Measurements from ENCODE around the gene RPRD2.

Gene RPRD2

DNA sequence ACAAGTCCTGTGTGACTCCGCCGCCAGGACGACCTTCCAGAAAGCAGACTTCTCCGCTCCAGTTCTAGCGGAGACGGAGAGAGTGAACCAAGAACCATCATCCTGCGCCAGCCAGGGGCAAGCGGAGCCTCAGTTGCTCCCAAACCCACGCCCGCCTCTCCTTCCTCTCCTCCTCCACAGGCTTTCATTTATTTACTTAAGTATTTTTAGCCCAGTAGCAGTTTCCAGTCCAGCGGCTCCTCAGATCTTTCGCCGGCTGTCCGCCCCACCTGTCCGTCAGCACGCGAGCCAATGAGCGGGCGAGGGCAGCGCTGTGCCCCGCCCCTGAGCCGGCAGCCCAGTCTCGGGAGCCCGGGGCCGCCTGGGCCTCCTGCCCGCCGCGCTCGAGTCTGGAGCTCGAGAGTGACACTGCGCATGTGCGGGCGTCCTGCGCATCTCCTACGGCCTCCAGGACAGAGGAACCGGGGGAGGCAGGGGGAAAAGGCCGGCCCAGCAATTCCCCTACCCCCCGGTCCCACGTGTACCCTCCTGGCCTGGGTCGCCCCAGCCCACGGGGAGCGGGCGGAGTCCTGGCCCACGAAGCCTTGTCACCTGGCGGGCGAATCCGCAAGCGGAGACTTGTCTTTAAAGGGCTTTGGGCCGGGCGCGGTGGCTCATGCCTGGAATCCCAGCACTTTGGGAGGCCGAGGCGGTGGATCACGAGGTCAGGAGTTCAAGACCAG is 151.5 kb downstream of the RPRD2 start, which contains the start of gene FALEC:
FALEC (plus strand) TSS at position 425 of the 722 bp plus-strand sequence.
- DNase-seq, result peak; percentile 98

DNA sequence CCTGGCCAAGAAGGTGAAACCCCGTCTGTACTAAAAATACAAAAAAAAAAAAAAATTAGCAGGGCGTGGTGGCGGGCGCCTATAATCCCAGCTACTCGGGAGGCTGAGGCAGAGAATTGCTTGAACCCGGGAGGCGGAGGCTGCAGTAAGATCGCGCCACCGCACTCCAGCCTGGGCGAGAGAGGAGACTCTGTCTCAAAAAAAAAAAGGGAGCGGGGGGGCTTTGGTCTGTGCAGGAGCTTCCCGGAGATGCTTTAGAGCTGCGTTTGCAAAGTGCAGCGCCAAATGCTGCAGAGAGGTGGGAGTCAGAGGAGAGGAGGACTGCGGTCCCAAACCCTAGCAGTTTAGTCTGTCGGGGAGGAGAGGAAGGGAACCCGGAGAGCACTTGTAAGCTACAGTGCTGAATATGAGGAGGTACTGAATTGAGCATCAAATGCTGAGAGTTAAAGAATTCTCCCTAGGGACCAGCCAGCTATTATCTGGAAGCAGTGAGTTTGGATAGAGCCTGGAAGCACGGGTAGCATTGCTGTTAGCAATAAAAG is 152.2 kb downstream of the RPRD2 start:
- DNase-seq, result peak; percentile 44

DNA sequence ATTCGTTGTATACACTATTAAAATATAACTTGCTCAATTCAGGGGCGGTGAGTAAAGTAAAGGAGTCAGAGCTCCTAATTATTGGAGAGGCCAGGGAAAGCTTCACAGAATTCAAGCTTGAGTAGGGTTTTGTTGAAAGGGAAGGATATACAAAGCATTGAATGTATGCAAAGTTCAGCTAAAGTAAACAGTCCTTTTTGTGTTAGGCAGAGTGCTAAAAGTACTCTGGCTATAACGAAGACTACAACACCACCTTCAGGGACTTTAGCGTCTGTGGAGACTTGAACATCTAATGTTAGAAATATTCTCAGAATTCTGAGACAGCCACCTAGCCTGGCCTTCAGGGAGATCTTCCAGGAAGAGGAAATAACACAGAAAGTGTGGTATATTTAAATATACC is 152.7 kb downstream of the RPRD2 start:
- peak; percentile 53 for DNase-seq

DNA sequence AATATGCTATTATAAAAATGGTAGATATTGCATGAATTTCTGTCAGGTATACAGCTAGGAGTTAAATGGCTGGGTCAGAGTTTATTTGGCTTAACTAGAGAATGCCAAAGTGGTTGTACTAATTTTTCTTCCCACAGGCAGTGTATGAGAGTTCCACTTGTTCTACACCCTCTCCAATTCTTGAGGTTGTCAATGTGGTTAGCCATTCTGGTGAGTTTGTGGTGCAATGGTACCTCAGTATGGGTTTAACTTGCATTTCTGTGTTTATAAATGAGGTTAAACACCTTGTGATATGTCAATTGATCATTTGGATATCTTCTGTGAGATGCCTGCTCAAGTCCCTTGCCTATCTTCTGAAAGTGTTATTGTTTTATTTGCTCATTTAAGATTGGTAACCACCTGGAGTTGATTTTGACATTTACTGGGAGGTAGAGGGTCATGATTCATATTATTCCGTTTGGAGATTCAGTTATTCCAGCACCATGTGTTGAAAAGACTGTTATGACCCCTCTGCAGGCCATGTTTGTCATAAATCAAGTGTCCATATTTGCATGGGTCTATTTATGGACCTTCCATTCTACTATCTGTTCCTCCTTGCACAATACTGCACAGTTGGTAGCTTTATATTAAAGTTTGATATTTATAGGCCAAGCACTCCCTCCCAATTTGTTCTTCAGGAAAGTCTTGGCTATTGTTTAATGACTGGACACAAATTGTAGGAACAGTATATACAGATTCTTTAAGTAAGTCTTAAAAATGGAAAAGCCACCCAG is 157.4 kb downstream of the RPRD2 start:
- DNase-seq, result no peak

DNA sequence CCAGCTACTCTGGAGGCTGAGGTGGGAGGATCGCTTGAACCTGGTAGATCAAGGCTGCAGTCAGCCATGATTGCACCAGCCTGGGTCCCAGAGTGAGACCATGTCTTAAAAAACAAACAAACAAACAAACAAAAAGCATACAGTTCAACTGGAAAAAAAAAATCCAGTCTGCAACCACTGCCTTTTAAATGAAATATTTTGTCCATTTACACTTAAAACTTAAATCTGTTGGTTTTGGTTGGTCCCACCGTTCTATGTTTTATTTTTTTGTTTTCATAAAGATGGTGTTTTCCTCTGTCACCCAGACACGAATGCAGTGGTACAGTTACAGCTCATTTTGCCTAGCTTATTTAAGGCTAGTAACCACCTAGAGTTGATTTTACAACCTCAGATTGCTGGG is 161.4 kb downstream of the RPRD2 start:
- DNase-seq, result no peak
